Activated CD8-positive, alpha-beta T cell treated with anti-CD3 and anti-CD28 coated beads for 36 hours (primary cell): ENCODE data around the gene ERCC2. TPM values are rescaled to one million over a fixed set of nuclear protein-coding genes. Genes with fewer than 3 reads are reported as not detected.

Experiments used
- ATAC-seq: fragments of 200-7000 bp; cut with Tn5 transposase; one replicate; pipeline ENCODE4 v1.10.0; 2021; ENCODE audit warnings: mild to moderate bottlenecking, moderate library complexity
- CTCF ChIA-PET: fragments of 350-600 bp; sonication (Branson Sonifier 250); formaldehyde crosslinking; loops from one replicate; lab custom pipeline; 2021; ENCODE audit warnings: antibody characterized with exemption; lab: Charles Lee
- POLR2A ChIA-PET: fragments of 350-600 bp; sonication (Branson Sonifier 250); formaldehyde crosslinking; loops from one replicate; lab custom pipeline; 2021; ENCODE audit warnings: antibody characterized with exemption; lab: Charles Lee
- DNase-seq: peaks from one replicate; pipeline ENCODE4 v3.0.0-alpha.2; 2020
- H3K27ac Mint-ChIP-seq: one replicate; pipeline ENCODE4 v1.8.0; 2021; ENCODE audit warnings: mild to moderate bottlenecking, mixed read lengths
- H3K27me3 Mint-ChIP-seq: one replicate; pipeline ENCODE4 v1.8.0; 2021; ENCODE audit warnings: mixed read lengths
- H3K36me3 Mint-ChIP-seq: one replicate; pipeline ENCODE4 v1.8.0; 2021; ENCODE audit warnings: low read depth, mixed read lengths
- H3K4me1 Mint-ChIP-seq: one replicate; pipeline ENCODE4 v1.8.0; 2021; ENCODE audit warnings: low read depth, mixed read lengths
- H3K4me3 Mint-ChIP-seq: one replicate; pipeline ENCODE4 v1.8.0; 2021; ENCODE audit warnings: mild to moderate bottlenecking, moderate library complexity, mixed read lengths
- H3K9me3 Mint-ChIP-seq: one replicate; pipeline ENCODE4 v1.8.0; 2021; ENCODE audit warnings: mixed read lengths
- intact Hi-C: fragments of 100-400 bp; cut with micrococcal nuclease; formaldehyde crosslinking; loops from one replicate; pipeline ENCODE4 v1.10.0; 2022
- total RNA-seq, 2 experiments: library from RNA; stranded (reverse); gene quantifications; one replicate each; pipeline ENCODE4 v1.2.3, GENCODE V29; 2021
- TF ChIP-seq, protein P1 (sequence below): fragments of 200-600 bp; IDR thresholded peaks from one replicate; pipeline ENCODE4 v1.8.0; 2022; ENCODE audit warnings: antibody characterized with exemption, mild to moderate bottlenecking

The ERCC2 gene
- total RNA-seq, 2 experiments from 2014 or later, result 23.2 to 25.6 TPM

GRCh38 chr19:45352914-45353796 is 17.2 kb downstream of the ERCC2 start:
- ATAC-seq (no peak), DNase-seq (no peak)
- Mint-ChIP-seq H3K27me3 (no peaks in the 10 kb centered on the region), H3K4me1 (no peaks in the 10 kb centered on the region), H3K27ac (no peak overlapping the region), H3K36me3 (peaks cover 18% of the 10 kb centered on the region), H3K9me3 (no peaks in the 10 kb centered on the region), H3K4me3 (no peak overlapping the region)
- TF ChIP-seq, protein P1, sequence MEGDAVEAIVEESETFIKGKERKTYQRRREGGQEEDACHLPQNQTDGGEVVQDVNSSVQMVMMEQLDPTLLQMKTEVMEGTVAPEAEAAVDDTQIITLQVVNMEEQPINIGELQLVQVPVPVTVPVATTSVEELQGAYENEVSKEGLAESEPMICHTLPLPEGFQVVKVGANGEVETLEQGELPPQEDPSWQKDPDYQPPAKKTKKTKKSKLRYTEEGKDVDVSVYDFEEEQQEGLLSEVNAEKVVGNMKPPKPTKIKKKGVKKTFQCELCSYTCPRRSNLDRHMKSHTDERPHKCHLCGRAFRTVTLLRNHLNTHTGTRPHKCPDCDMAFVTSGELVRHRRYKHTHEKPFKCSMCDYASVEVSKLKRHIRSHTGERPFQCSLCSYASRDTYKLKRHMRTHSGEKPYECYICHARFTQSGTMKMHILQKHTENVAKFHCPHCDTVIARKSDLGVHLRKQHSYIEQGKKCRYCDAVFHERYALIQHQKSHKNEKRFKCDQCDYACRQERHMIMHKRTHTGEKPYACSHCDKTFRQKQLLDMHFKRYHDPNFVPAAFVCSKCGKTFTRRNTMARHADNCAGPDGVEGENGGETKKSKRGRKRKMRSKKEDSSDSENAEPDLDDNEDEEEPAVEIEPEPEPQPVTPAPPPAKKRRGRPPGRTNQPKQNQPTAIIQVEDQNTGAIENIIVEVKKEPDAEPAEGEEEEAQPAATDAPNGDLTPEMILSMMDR, result no peak
- POLR2A ChIA-PET, result interaction anchor here (0.6 to 0.7 kb wide), 2 partner anchors 120 to 248 kb away, joined by 3 read pairs; no protein-coding TSS in a partner anchor
- intact Hi-C loops, result no loop called here
- CTCF ChIA-PET, result interaction anchor here (1.1 to 2.3 kb wide), 2 partner anchors 15 to 49 kb away, joined by 4 to 5 read pairs; no protein-coding TSS in a partner anchor

DNA sequence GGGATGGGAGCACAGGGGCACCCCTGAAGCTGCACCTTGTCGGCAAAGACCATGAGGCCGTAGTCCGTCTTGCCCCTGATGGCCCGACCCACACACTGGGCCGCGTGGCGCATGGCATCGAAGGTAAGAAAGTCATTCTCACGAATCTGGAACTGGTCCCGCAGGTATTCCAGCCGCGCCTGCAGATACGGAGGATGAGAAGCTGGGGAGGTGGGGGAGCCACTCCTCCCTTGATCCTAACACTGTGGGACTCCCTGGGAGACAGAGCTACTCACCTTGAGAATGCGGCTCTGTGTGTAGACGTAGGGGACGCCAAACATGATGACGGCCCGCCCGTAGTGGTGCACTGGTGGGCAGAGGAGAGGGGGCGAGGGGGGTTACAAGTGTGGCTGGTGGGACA is 17.9 kb downstream of the ERCC2 start:
- H3K36me3 Mint-ChIP-seq, result peaks cover 16% of the 10 kb centered on the region
- H3K27me3 Mint-ChIP-seq, result no peaks in the 10 kb centered on the region
- TF ChIP-seq, protein P1, result no peak
- no peaks in the 10 kb centered on the region for H3K9me3 Mint-ChIP-seq
- no peaks in the 10 kb centered on the region for H3K4me1 Mint-ChIP-seq
- H3K27ac Mint-ChIP-seq, result no peak overlapping the region
- ChIA-PET CTCF (interaction anchor here (1.1 kb wide), 1 partner anchor 14 kb away, joined by 4 read pairs; no protein-coding TSS in a partner anchor), POLR2A (no interaction called here)
- DNase-seq (no peak), ATAC-seq (no peak)
- intact Hi-C loops, result no loop called here
- H3K4me3 Mint-ChIP-seq, result no peak overlapping the region

DNA sequence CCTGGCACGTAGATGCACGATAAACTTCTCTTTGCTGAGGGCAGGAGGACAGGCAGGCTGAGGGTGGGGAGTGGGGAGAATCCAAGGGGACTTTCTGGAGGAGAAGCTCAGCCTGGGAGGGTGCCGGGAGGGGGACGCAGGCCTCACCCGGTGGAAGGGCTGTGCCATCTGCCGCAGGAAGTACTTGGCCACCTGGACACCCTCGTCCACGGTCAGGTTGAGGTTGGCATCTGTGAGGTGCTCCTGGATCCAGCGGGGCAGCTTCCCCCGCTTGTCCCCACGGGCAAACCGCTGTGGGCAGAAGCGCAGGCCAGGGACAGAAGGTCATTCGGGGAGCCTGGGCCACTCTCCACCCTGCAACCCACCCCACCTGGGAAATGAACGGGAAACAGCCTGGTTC is 18.3 kb downstream of the ERCC2 start:
- intact Hi-C loops, result no loop called here
- ChIA-PET CTCF (no interaction called here), POLR2A (no interaction called here)
- DNase-seq (no peak), ATAC-seq (no peak)
- Mint-ChIP-seq H3K9me3 (no peaks in the 10 kb centered on the region), H3K27ac (no peak overlapping the region), H3K4me3 (no peak overlapping the region), H3K27me3 (peaks cover 1% of the 10 kb centered on the region), H3K4me1 (no peaks in the 10 kb centered on the region), H3K36me3 (peaks cover 16% of the 10 kb centered on the region)
- TF ChIP-seq, protein P1, result no peak

DNA sequence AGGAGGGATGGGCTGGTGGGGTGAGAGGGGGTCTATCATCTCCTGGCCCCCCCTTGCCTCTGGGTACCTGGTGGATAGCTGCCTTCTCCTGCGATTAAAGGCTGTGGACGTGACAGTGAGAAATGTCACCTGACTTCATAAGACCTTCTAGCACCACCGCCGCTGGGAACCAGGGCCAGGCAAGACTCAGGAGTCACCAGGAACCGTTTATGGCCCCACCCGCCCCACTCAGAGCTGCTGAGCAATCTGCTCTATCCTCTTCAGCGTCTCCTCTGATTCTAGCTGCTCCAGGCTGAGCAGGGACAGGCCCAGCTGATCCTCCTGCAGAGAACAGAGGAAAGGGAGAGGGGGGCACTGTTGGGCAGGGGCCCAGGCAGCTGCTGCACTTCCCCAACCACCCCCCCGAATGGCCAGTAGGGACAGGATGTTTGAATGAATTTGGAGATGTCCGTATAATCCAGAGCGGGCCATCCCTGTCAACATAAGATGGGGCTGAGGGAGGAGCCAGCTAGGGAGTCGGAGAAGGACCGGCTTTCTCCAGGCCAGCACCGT is 18.9 kb downstream of the ERCC2 start:
- Mint-ChIP-seq H3K9me3 (no peaks in the 10 kb centered on the region), H3K4me3 (no peak overlapping the region), H3K4me1 (no peaks in the 10 kb centered on the region), H3K36me3 (peaks cover 13% of the 10 kb centered on the region), H3K27ac (no peak overlapping the region), H3K27me3 (peaks cover 3% of the 10 kb centered on the region)
- CTCF ChIA-PET, result interaction anchor here (0.9 kb wide), 1 partner anchor 44 kb away, joined by 3 read pairs; no protein-coding TSS in a partner anchor
- POLR2A ChIA-PET, result no interaction called here
- no peak for ATAC-seq
- TF ChIP-seq, protein P1, result no peak
- intact Hi-C loops, result no loop called here
- DNase-seq, result no peak
